Liver (tissue), 3 donors: ENCODE measurements around the gene APOH.

Source experiments
- EGR1 ChIP-seq, 2 donors: IDR thresholded peaks; 2 replicates each; pipeline ENCODE4 v1.6.1; 2016 to 2018; ENCODE audit warnings: antibody characterized with exemption in 2 of 2, low read depth in 2 of 2
- GABPA ChIP-seq, 2 donors: IDR thresholded peaks in 1 of 2; conservative IDR thresholded peaks in 1 of 2; 2 replicates each; pipeline ENCODE4 v1.6.1; 2016; ENCODE audit warnings: antibody characterized with exemption in 2 of 2, mild to moderate bottlenecking in 1 of 2, moderate library complexity in 1 of 2
- HNF4A ChIP-seq, 2 donors: conservative IDR thresholded peaks; 2 replicates each; pipeline ENCODE4 v1.6.1; 2016; ENCODE audit warnings: antibody characterized with exemption in 2 of 2, mild to moderate bottlenecking in 2 of 2
- JUND ChIP-seq, 2 donors: IDR thresholded peaks; 2 replicates each; pipeline ENCODE4 v1.6.1; 2016; ENCODE audit warnings: antibody characterized with exemption in 2 of 2
- MAX ChIP-seq: IDR thresholded peaks from 2 replicates; pipeline ENCODE4 v1.6.1; 2016; ENCODE audit warnings: antibody characterized with exemption
- RAD21 ChIP-seq, 2 donors: IDR thresholded peaks; 2 replicates each; pipeline ENCODE4 v1.6.1; 2016; ENCODE audit warnings: antibody characterized with exemption in 2 of 2, mild to moderate bottlenecking in 2 of 2
- REST ChIP-seq: IDR thresholded peaks from 2 replicates; pipeline ENCODE4 v1.6.1; 2016; ENCODE audit warnings: antibody characterized with exemption, mild to moderate bottlenecking
- RXRA ChIP-seq, 2 donors: IDR thresholded peaks; 2 replicates each; pipeline ENCODE4 v1.6.1; 2017 to 2018; ENCODE audit warnings: antibody characterized with exemption in 2 of 2, mild to moderate bottlenecking in 1 of 2
- SP1 ChIP-seq: IDR thresholded peaks from 2 replicates; pipeline ENCODE4 v1.6.1; 2018; ENCODE audit warnings: antibody characterized with exemption, mild to moderate bottlenecking
- TAF1 ChIP-seq: conservative IDR thresholded peaks from 2 replicates; pipeline ENCODE4 v1.6.1; 2016; ENCODE audit warnings: antibody characterized with exemption, mild to moderate bottlenecking
- TF ChIP-seq, protein P1 (sequence below): fragments of 150-350 bp; IDR thresholded peaks from 2 replicates; pipeline ENCODE4 v1.5.1; 2017; ENCODE audit warnings: improper control_type of control experiment, low read depth, low read length; ENCODE audit not compliant: missing input control
- donor health status: healthy.
- donor health status: healthy.

DNA sequence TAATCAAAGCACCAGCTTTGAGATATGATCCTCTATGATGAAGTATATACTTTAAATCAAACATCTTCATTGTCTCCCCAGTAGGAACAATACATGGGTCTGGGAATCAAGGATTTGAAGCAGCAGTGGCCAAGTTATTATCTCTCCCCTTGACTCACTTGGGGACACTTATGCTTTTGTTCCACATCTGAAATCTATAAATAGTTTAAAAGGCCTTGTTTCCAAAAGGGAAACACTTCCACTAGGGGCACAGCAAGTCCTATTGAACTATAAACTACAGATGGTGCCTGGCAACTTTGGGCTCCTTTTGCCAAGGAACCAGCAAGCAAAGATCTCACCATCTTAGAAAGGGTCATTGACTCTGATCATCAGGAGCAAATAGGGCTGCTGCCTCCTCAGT is 21.3 kb downstream of the APOH start:
- TF ChIP-seq, protein P1, sequence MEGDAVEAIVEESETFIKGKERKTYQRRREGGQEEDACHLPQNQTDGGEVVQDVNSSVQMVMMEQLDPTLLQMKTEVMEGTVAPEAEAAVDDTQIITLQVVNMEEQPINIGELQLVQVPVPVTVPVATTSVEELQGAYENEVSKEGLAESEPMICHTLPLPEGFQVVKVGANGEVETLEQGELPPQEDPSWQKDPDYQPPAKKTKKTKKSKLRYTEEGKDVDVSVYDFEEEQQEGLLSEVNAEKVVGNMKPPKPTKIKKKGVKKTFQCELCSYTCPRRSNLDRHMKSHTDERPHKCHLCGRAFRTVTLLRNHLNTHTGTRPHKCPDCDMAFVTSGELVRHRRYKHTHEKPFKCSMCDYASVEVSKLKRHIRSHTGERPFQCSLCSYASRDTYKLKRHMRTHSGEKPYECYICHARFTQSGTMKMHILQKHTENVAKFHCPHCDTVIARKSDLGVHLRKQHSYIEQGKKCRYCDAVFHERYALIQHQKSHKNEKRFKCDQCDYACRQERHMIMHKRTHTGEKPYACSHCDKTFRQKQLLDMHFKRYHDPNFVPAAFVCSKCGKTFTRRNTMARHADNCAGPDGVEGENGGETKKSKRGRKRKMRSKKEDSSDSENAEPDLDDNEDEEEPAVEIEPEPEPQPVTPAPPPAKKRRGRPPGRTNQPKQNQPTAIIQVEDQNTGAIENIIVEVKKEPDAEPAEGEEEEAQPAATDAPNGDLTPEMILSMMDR: no peak
- TF ChIP-seq RXRA (IDR thresholded peaks at IDR 0.05): no peak
- TF ChIP-seq REST: no peak
- TF ChIP-seq EGR1 (IDR thresholded peaks at IDR 0.05; ENCODE audit: low read depth in 2 of 2): no peak
- no peak for TF ChIP-seq RAD21 (IDR thresholded peaks at IDR 0.05)
- TF ChIP-seq TAF1: no peak
- no peak for TF ChIP-seq HNF4A (conservative IDR thresholded peaks at IDR 0.05)
- no peak for TF ChIP-seq MAX
- TF ChIP-seq SP1: no peak
- no peak for TF ChIP-seq JUND (IDR thresholded peaks at IDR 0.05)
- TF ChIP-seq GABPA (IDR thresholded peaks at IDR 0.05 in 1 of 2, conservative IDR thresholded peaks at IDR 0.05 in 1 of 2): no peak
